Stomach (tissue), 9 donors: ENCODE results near the gene SMAD7. TPM values are rescaled to one million over a fixed set of nuclear protein-coding genes. Genes with fewer than 3 reads are reported as not detected.

Experiments
- DNase-seq, 2 donors: peaks; one replicate each; pipeline versions ENCODE4 v3.0.0 to v3.0.0-alpha.2; 2013 to 2019
- H3K27ac ChIP-seq, 5 donors: fragments of 200-600 bp in 4 of 5; sonication (generic) in 4 of 5; one replicate each; pipeline ENCODE4 v1.5.1; 2013 to 2019; ENCODE audit warnings: mild to moderate bottlenecking in 1 of 5, moderate library complexity in 1 of 5
- H3K27me3 ChIP-seq, 3 donors: fragments of 200-600 bp; sonication (generic); one replicate each; pipeline ENCODE4 v1.5.1; 2017 to 2019; ENCODE audit warnings: mixed run types in 1 of 3
- H3K36me3 ChIP-seq, 4 donors: fragments of 200-600 bp; sonication (generic); 1 replicate in 3 of 4; 2 replicates in 1 of 4; pipeline ENCODE4 v1.5.1; 2016 to 2019
- H3K4me1 ChIP-seq, 4 donors: fragments of 200-600 bp; sonication (generic); one replicate each; pipeline ENCODE4 v1.5.1; 2016 to 2019
- H3K4me3 ChIP-seq, 4 donors: fragments of 200-600 bp; sonication (generic) in 3 of 4; one replicate each; pipeline ENCODE4 v1.5.1; 2016 to 2019; ENCODE audit warnings: mild to moderate bottlenecking in 1 of 4
- H3K9me3 ChIP-seq, 4 donors: fragments of 200-600 bp; sonication (generic); one replicate each; pipeline ENCODE4 v1.5.1; 2016 to 2019
- CTCF ChIP-seq, 7 experiments: fragments of 450-650 bp in 4 of 7; fragments of 200-600 bp in 3 of 7; sonication (generic) in 3 of 7; IDR thresholded peaks; one replicate each; pipeline ENCODE4 v1.5.1; 2016 to 2019; ENCODE audit warnings: antibody characterized with exemption in 7 of 7, control low read depth in 2 of 7, mild to moderate bottlenecking in 1 of 7
- EP300 ChIP-seq: sonication (generic); formaldehyde crosslinking; IDR thresholded peaks from one replicate; pipeline ENCODE4 v1.6.1; 2017; ENCODE audit warnings: antibody characterized with exemption
- POLR2A ChIP-seq, 4 donors: fragments of 450-650 bp; IDR thresholded peaks; one replicate each; pipeline ENCODE4 v1.6.1; 2016; ENCODE audit warnings: antibody characterized with exemption in 4 of 4, control low read depth in 2 of 4, mild to moderate bottlenecking in 1 of 4, moderate library complexity in 1 of 4
- POLR2AphosphoS5 ChIP-seq, 3 donors: sonication (generic); formaldehyde crosslinking; IDR thresholded peaks; one replicate each; pipeline ENCODE4 v1.6.1; 2016; ENCODE audit warnings: antibody characterized with exemption in 3 of 3
- WGBS, 5 donors: extraction: QIAGEN DNeasy Blood & Tissue Kit in 3 of 5; methylation state at CpG; one replicate each; pipeline versions ENCODE4 v1.1.5 to v1.1.7; 2013 to 2018; 5-methylcytosine and 5-hydroxymethylcytosine counted together
- intact Hi-C: fragments of 100-400 bp; cut with DNase I; formaldehyde crosslinking; loops from one replicate; pipeline ENCODE4 v1.15.1; 2023; ENCODE audit warnings: low total_unique reads
- polyA plus RNA-seq, 3 donors: library from polyadenylated mRNA; stranded (reverse); fragments of 200-250 nt; gene quantifications; one replicate each; pipeline ENCODE4 v1.2.3, GENCODE V29; 2013
- total RNA-seq, 5 donors: library from RNA; depleted of rRNA; stranded (reverse); fragments of >200 nt; gene quantifications; one replicate each; pipeline versions ENCODE4 v1.1.0 to v1.2.3, GENCODE V29; 2014 to 2016
- donor health status: healthy with polysubstance abuse.
- donor health status: Bipolar disorder and iron deficiency.
- donor health status: healthy.

SMAD7 gene
- total and polyA plus RNA-seq, 8 donors = 4.5 to 123 (median 10.6) TPM

- DNase-seq = peak; percentile 58 to 87
- Histone ChIP-seq H3K4me3 (peak overlapping the region; percentile 31 to 46 (median 37)), H3K36me3 (peaks cover 10 to 33% (median 27%) of the 10 kb centered on the region in 4 donors), H3K27me3 (no peaks in the 10 kb centered on the region), H3K4me1 (peaks cover 58 to 92% (median 75%) of the 10 kb centered on the region in 4 donors), H3K9me3 (no peaks in the 10 kb centered on the region), H3K27ac (peak overlapping the region; percentile 47 to 100 (median 79))
- TF ChIP-seq CTCF (IDR thresholded peaks at IDR 0.05) = no peak
- no peak for TF ChIP-seq POLR2A (IDR thresholded peaks at IDR 0.05)
- no peak for TF ChIP-seq EP300
- TF ChIP-seq POLR2AphosphoS5 (IDR thresholded peaks at IDR 0.05) = no peak
- intact Hi-C loops = no loop called here
- 20 to 30% (median 24%) methylated on average over 19 to 21 of the region's 21 CpGs for WGBS, 5 donors
Measured at GRCh38 chr18:48922801-48923730, 27.7 kb downstream of the SMAD7 start.

- peak overlapping the region; percentile 31 to 46 (median 37) for H3K4me3 ChIP-seq
- H3K27ac ChIP-seq = peak overlapping the region; percentile 14 to 100 (median 79)
- intact Hi-C loops = no loop called here
- no peaks in the 10 kb centered on the region for H3K9me3 ChIP-seq
- H3K27me3 ChIP-seq = no peaks in the 10 kb centered on the region
- WGBS, 5 donors = 31 to 44% (median 36%) methylated on average over 7 of the region's 7 CpGs
- DNase-seq = no peak
- peaks cover 51 to 92% (median 67%) of the 10 kb centered on the region in 4 donors for H3K4me1 ChIP-seq
- H3K36me3 ChIP-seq = peaks cover 10 to 33% (median 27%) of the 10 kb centered on the region in 4 donors
- no peak for TF ChIP-seq EP300
Measured at GRCh38 chr18:48922226-48922800, 28.5 kb downstream of the SMAD7 start.

- intact Hi-C loops = no loop called here
- Histone ChIP-seq H3K9me3 (no peaks in the 10 kb centered on the region), H3K36me3 (peaks cover 10 to 33% (median 27%) of the 10 kb centered on the region in 4 donors), H3K4me3 (no peak overlapping the region), H3K27me3 (no peaks in the 10 kb centered on the region), H3K4me1 (peaks cover 43 to 85% (median 60%) of the 10 kb centered on the region in 4 donors), H3K27ac (peak overlapping the region in 3 of 5 donors; percentile 26 to 83 (median 79))
- WGBS, 5 donors = 78 to 90% (median 88%) methylated on average over 33 to 34 of the region's 34 CpGs
- no peak for TF ChIP-seq CTCF (IDR thresholded peaks at IDR 0.05)
- no peak for TF ChIP-seq POLR2A (IDR thresholded peaks at IDR 0.05)
- TF ChIP-seq POLR2AphosphoS5 (IDR thresholded peaks at IDR 0.05) = no peak
- no peak for TF ChIP-seq EP300
- DNase-seq = peak in 1 of 2 donors; percentile 31
Measured at GRCh38 chr18:48921305-48922225, 29.2 kb downstream of the SMAD7 start.

GRCh38 chr18:48920408-48921038, 30.2 kb downstream of the SMAD7 start:
- TF ChIP-seq POLR2AphosphoS5 (IDR thresholded peaks at IDR 0.05) (no peak), EP300 (no peak), POLR2A (IDR thresholded peaks at IDR 0.05) (no peak), CTCF (IDR thresholded peaks at IDR 0.05) (no peak)
- peak in 1 of 2 donors; percentile 12 for DNase-seq
- Histone ChIP-seq H3K36me3 (peaks cover 10 to 33% (median 27%) of the 10 kb centered on the region in 4 donors), H3K27me3 (no peaks in the 10 kb centered on the region), H3K9me3 (no peaks in the 10 kb centered on the region), H3K4me3 (no peak overlapping the region), H3K27ac (peak overlapping the region in 1 of 5 donors; percentile 20), H3K4me1 (peaks cover 33 to 83% (median 51%) of the 10 kb centered on the region in 4 donors)
- 76 to 85% (median 84%) methylated on average over 16 of the region's 16 CpGs for WGBS, 5 donors
- intact Hi-C loops = no loop called here
